OCI-LY7 (cell line): ENCODE measurements around the gene EFCAB10. TPM values are rescaled to one million over a fixed set of nuclear protein-coding genes. Genes with fewer than 3 reads are reported as not detected.

Source experiments
- BruUV-seq: library from RNA; stranded (reverse); fragments of 400-500 nt; replicated peaks from 2 replicates; lab custom pipeline; 2021; lab: Mats Ljungman, UMichigan
- CTCF ChIA-PET: fragments of 300-600 bp; sonication (Branson Sonifier 250); formaldehyde crosslinking; loops from one replicate; lab custom pipeline; 2022; ENCODE audit warnings: antibody characterized with exemption; ENCODE audit not compliant: unreplicated experiment; lab: Charles Lee
- POLR2A ChIA-PET: fragments of 300-600 bp; sonication (Branson Sonifier 250); formaldehyde crosslinking; loops from one replicate; lab custom pipeline; 2022; ENCODE audit warnings: antibody characterized with exemption; lab: Charles Lee
- DNase-seq: peaks from one replicate; pipeline ENCODE4 v3.0.0-alpha.2; 2015; ENCODE audit warnings: low spot score
- H2AFZ ChIP-seq: fragments of 200-600 bp; sonication (generic), shearing (Covaris generic); 2 replicates; pipeline ENCODE4 v1.6.1; 2014; ENCODE audit warnings: mild to moderate bottlenecking, antibody characterized with exemption, low read length, moderate library complexity
- H3K27ac ChIP-seq: fragments of 200-600 bp; sonication (generic); 2 replicates; pipeline ENCODE4 v1.5.1; 2014; ENCODE audit warnings: mixed run types, low read depth, mild to moderate bottlenecking, moderate library complexity, low read length, inconsistent platforms; ENCODE audit not compliant: poor library complexity, severe bottlenecking
- H3K36me3 ChIP-seq: fragments of 200-600 bp; sonication (generic); 2 replicates; pipeline ENCODE4 v1.6.1; 2014; ENCODE audit warnings: mild to moderate bottlenecking, antibody characterized with exemption, low read length, moderate library complexity, mixed read lengths; ENCODE audit not compliant: insufficient read depth
- H3K4me1 ChIP-seq: fragments of 200-600 bp; sonication (generic); 2 replicates; pipeline ENCODE4 v1.5.1; 2014; ENCODE audit warnings: mild to moderate bottlenecking, low read length; ENCODE audit not compliant: insufficient read depth, poor library complexity, severe bottlenecking
- H3K4me2 ChIP-seq: fragments of 200-600 bp; sonication (generic); 2 replicates; pipeline ENCODE4 v1.6.1; 2014; ENCODE audit warnings: mild to moderate bottlenecking, low read length
- H3K4me3 ChIP-seq: fragments of 200-600 bp; sonication (generic); 2 replicates; pipeline ENCODE4 v1.5.1; 2014; ENCODE audit warnings: mild to moderate bottlenecking, low read depth, low read length; ENCODE audit not compliant: poor library complexity, severe bottlenecking
- H3K79me2 ChIP-seq: fragments of 200-600 bp; sonication (generic); 2 replicates; pipeline ENCODE4 v1.6.1; 2016; ENCODE audit warnings: low read depth, mild to moderate bottlenecking, low read length, moderate library complexity, mixed read lengths; ENCODE audit not compliant: insufficient read depth
- H3K9me2 ChIP-seq: fragments of 200-600 bp; sonication (generic); 2 replicates; pipeline ENCODE4 v1.6.1; 2016; ENCODE audit warnings: mild to moderate bottlenecking, low read length, mixed read lengths; ENCODE audit not compliant: insufficient read depth
- H3K9me3 ChIP-seq: fragments of 200-600 bp; sonication (generic); 2 replicates; pipeline ENCODE4 v1.6.1; 2014; ENCODE audit warnings: mild to moderate bottlenecking, mixed run types, low read length, mixed read lengths
- H4K20me1 ChIP-seq: fragments of 200-600 bp; sonication (generic); 2 replicates; pipeline ENCODE4 v1.6.1; 2014; ENCODE audit warnings: mild to moderate bottlenecking, antibody characterized with exemption, low read length, moderate library complexity, mixed read lengths; ENCODE audit not compliant: insufficient read depth
- EZH2phosphoT487 ChIP-seq: fragments of 200-600 bp; sonication (generic); IDR thresholded peaks from 2 replicates; pipeline ENCODE4 v1.6.1; 2018; ENCODE audit warnings: low read depth, borderline replicate concordance, mild to moderate bottlenecking, mixed run types, antibody characterized with exemption, low read length, moderate library complexity, mixed read lengths
- intact Hi-C: fragments of 100-400 bp; cut with micrococcal nuclease; formaldehyde crosslinking; loops from one replicate; pipeline ENCODE4 v1.10.0; 2022; ENCODE audit not compliant: unreplicated experiment
- total RNA-seq, 2 experiments: library from RNA; depleted of rRNA in 1 of 2; stranded (reverse); fragments of >200 nt in 1 of 2; shearing (Covaris generic) in 1 of 2; gene quantifications; 2 replicates each; pipeline ENCODE4 v1.2.3, GENCODE V29; 2014 to 2022
- TF ChIP-seq, protein P1 (sequence below): fragments of 200-600 bp; sonication (generic); conservative IDR thresholded peaks from 2 replicates; pipeline ENCODE4 v1.5.1; 2014; ENCODE audit warnings: mild to moderate bottlenecking, antibody characterized with exemption, low read length, moderate library complexity, mixed read lengths

The EFCAB10 gene
- total RNA-seq, 2 experiments from 2014 or later, result not detected

DNA sequence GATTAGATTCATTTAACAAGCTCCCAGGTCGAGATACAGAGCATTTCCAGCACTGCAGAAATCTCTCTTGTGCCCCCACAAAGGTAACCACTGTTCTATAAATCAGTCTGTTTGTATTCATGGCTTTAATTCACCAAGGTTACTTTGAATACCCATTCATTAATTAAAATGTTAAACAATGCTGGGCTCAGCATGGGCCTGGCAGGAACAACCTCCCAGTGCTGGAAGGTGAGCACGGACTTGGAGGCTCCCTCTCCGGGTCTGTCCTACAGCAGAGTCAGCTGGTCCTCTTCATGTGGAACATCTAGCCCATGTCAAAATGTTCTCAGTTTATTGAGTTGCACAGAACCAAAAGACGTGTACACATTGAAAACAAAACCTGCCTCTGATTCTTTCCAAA, 15.6 kb upstream of the EFCAB10 start:
- ChIA-PET POLR2A (interaction anchor here (0.6 kb wide), 1 partner anchor 1759 kb away, joined by 6 read pairs; no protein-coding TSS in a partner anchor), CTCF (no interaction called here)
- intact Hi-C loops, result no loop called here
- Histone ChIP-seq H3K27ac (no peak overlapping the region), H4K20me1 (no peaks in the 10 kb centered on the region), H3K9me3 (no peaks in the 10 kb centered on the region), H3K4me3 (no peak overlapping the region), H3K4me2 (no peak overlapping the region), H3K79me2 (no peaks in the 10 kb centered on the region), H3K9me2 (no peaks in the 10 kb centered on the region), H3K4me1 (no peaks in the 10 kb centered on the region), H2AFZ (no peak overlapping the region), H3K36me3 (no peaks in the 10 kb centered on the region)
- no peak for DNase-seq
- TF ChIP-seq, protein P1, sequence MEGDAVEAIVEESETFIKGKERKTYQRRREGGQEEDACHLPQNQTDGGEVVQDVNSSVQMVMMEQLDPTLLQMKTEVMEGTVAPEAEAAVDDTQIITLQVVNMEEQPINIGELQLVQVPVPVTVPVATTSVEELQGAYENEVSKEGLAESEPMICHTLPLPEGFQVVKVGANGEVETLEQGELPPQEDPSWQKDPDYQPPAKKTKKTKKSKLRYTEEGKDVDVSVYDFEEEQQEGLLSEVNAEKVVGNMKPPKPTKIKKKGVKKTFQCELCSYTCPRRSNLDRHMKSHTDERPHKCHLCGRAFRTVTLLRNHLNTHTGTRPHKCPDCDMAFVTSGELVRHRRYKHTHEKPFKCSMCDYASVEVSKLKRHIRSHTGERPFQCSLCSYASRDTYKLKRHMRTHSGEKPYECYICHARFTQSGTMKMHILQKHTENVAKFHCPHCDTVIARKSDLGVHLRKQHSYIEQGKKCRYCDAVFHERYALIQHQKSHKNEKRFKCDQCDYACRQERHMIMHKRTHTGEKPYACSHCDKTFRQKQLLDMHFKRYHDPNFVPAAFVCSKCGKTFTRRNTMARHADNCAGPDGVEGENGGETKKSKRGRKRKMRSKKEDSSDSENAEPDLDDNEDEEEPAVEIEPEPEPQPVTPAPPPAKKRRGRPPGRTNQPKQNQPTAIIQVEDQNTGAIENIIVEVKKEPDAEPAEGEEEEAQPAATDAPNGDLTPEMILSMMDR, result no peak
- TF ChIP-seq EZH2phosphoT487, result no peak
- no TSS peak for BruUV-seq

DNA sequence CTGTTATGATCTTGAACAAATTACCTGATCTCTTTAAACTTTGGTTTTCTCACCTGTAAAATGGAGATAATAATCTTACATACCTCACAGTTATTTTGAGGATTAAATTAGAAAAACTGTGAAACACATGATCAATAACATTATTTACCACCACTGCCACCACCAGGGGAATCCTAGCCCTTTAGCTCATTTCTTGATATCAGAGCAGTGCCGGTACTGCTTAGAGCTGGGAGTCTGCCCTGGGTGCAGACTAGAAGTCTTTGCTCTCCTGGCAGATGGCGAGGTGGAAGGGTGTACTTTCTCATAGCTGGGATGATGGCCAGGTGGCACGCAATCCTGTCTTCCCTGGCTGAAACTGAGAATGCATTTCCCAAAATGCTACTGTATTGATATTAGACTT, 12.7 kb upstream of the EFCAB10 start:
- no TSS peak for BruUV-seq
- Histone ChIP-seq H2AFZ (no peak overlapping the region; the same call in 1 of the 2 replicates), H3K9me3 (no peaks in the 10 kb centered on the region), H3K36me3 (no peaks in the 10 kb centered on the region), H3K79me2 (no peaks in the 10 kb centered on the region), H3K4me3 (no peak overlapping the region), H4K20me1 (no peaks in the 10 kb centered on the region), H3K4me2 (no peak overlapping the region), H3K4me1 (no peaks in the 10 kb centered on the region), H3K27ac (no peak overlapping the region), H3K9me2 (no peaks in the 10 kb centered on the region)
- DNase-seq, result no peak
- CTCF ChIA-PET, result interaction anchor here (0.8 kb wide), 1 partner anchor 10 kb away, joined by 3 read pairs; no protein-coding TSS in a partner anchor
- POLR2A ChIA-PET, result interaction anchor here (0.7 to 1.2 kb wide), 2 partner anchors 23 to 51 kb away, joined by 3 to 4 read pairs; no protein-coding TSS in a partner anchor
- intact Hi-C loops, result no loop called here
- TF ChIP-seq, protein P1, result no peak
- no peak for TF ChIP-seq EZH2phosphoT487

DNA sequence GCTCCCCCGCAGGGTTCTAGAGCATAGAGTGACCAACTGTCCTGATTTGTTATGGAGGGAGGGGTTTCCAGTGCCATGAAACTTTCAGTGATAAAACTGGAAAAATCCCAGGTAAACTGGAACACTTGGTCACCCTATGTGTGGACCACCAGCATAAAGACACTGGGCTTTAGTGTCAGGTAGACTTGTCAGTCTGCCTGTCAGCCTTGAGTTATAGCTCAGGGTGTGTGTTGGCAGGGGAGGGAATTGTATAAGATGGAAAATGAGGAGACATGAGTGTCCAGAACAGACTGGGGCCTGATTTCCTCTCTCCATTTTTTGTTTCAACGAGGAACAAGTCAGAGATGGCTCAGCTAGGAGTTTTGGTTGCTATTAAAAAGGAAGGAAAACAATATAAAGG, 10.2 kb upstream of the EFCAB10 start:
- Histone ChIP-seq H3K9me3 (no peaks in the 10 kb centered on the region), H3K4me2 (no peak overlapping the region), H3K4me1 (peaks cover 6% of the 10 kb centered on the region), H3K4me3 (no peak overlapping the region), H2AFZ (no peak overlapping the region), H3K9me2 (no peaks in the 10 kb centered on the region), H4K20me1 (no peaks in the 10 kb centered on the region), H3K27ac (no peak overlapping the region), H3K79me2 (no peaks in the 10 kb centered on the region), H3K36me3 (no peaks in the 10 kb centered on the region)
- CTCF ChIA-PET, result no interaction called here
- intact Hi-C loops, result no loop called here
- TF ChIP-seq, protein P1, result no peak
- TF ChIP-seq EZH2phosphoT487, result no peak
- POLR2A ChIA-PET, result interaction anchor here (0.5 to 1.0 kb wide), 3 partner anchors 14 to 168 kb away, joined by 3 read pairs; partner anchors contain the start of gene RINT1
- BruUV-seq, result no TSS peak
- DNase-seq, result no peak
